ENCODE measurements around the gene AGPAT2.

DNA sequence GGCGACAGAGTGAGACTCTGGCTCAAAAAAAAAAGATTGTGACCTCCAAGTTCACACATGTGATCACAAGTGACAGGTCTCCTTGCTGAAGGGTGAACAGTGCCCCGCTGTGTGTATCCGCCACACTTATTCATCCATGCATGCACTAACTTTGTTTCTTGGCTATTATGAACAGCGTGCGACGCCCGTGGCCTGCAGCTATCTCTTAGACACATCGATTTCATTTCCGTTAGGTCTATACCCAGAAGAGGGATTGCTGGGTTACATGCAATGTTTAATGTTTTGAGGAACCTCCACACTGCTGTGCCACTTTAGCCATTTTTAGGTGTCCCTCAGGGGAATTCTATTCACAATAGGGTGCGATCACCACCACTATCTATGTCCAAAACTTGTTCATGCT is 36.6 kb downstream of the AGPAT2 start:
- TF ChIP-seq, protein P1, sequence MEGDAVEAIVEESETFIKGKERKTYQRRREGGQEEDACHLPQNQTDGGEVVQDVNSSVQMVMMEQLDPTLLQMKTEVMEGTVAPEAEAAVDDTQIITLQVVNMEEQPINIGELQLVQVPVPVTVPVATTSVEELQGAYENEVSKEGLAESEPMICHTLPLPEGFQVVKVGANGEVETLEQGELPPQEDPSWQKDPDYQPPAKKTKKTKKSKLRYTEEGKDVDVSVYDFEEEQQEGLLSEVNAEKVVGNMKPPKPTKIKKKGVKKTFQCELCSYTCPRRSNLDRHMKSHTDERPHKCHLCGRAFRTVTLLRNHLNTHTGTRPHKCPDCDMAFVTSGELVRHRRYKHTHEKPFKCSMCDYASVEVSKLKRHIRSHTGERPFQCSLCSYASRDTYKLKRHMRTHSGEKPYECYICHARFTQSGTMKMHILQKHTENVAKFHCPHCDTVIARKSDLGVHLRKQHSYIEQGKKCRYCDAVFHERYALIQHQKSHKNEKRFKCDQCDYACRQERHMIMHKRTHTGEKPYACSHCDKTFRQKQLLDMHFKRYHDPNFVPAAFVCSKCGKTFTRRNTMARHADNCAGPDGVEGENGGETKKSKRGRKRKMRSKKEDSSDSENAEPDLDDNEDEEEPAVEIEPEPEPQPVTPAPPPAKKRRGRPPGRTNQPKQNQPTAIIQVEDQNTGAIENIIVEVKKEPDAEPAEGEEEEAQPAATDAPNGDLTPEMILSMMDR (IDR thresholded peaks at IDR 0.05) = no peak
- no peak for TF ChIP-seq ZFX (IDR thresholded peaks at IDR 0.05; ENCODE audit: borderline replicate concordance)

Measured in 22Rv1 (cell line).